Activated T-cell treated with anti-CD3 and anti-CD28 coated beads, Interleukin-2, amount 50 U/mL, for 4 hours (primary cell): ENCODE results near the gene FBLN1. TPM values are rescaled to one million over a fixed set of nuclear protein-coding genes. Genes with fewer than 3 reads are reported as not detected.
"Not testable (repeated sequence)": the region's sequence is repeated elsewhere in the genome, so short reads cannot be mapped to it uniquely, and the experiment has no call there.

ENCODE experiments used
- ATAC-seq, 2 donors: fragments of 200-7000 bp; cut with Tn5 transposase; one replicate each; pipeline ENCODE4 v1.10.0; 2021
- DNase-seq: peaks from one replicate; pipeline ENCODE4 v3.0.0-alpha.2; 2020
- H3K27me3 Mint-ChIP-seq: one replicate; pipeline ENCODE4 v1.8.0; 2021; ENCODE audit warnings: low read depth, mixed read lengths
- H3K36me3 Mint-ChIP-seq: one replicate; pipeline ENCODE4 v1.8.0; 2022; ENCODE audit warnings: mixed read lengths; ENCODE audit not compliant: insufficient read depth
- H3K4me1 Mint-ChIP-seq: one replicate; pipeline ENCODE4 v1.8.0; 2021; ENCODE audit warnings: low read depth, mixed read lengths
- H3K4me3 Mint-ChIP-seq: one replicate; pipeline ENCODE4 v1.8.0; 2021; ENCODE audit warnings: mild to moderate bottlenecking, moderate library complexity, mixed read lengths
- H3K9me3 Mint-ChIP-seq: one replicate; pipeline ENCODE4 v1.8.0; 2021; ENCODE audit warnings: mixed read lengths
- total RNA-seq, 3 donors: library from RNA; stranded (reverse); gene quantifications; one replicate each; pipeline ENCODE4 v1.2.1, GENCODE V29; 2021

The FBLN1 gene
- total RNA-seq, 3 donors from 2014 or later: 0.43 to 0.69 (median 0.46) TPM

DNA sequence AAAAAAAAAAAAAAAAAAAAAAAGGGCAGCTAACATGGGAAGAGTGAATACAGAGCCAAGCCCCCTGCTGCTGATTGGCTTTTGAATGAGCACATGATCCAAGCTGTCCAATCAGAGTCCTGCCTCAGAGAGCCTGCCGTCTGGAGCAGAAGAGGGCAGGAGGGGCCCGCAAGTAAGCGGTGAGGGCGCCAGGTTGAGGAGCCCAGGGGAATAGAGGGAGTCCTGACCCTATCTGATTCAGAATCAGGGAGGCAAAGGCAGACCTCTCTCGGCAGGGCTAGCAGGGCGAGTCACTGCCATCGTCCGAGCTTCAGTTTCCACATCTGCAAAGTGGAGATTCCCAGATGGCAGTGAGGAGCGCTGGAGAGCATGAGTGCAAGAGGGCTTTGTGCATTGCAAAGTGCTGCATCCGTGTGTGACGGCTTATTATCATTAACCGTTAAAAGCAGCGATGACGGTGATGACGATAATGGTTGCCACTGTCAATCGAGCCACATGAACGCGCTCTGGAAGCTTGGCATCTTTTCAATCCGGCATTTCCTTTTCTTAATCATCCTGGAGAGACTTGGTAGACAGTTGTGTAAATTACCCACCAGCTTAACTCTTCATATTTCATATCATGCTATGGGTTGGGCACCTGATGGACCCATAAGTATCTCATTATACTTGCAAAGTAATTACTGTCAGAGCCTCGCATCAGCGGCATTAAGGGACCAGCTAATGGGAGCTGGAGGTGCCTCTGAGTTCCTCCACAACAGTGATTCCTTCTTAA is 100.3 kb downstream of the FBLN1 start:
- H3K4me1 Mint-ChIP-seq: no peaks in the 10 kb centered on the region
- no peak for DNase-seq
- peaks cover 9% of the 10 kb centered on the region for H3K27me3 Mint-ChIP-seq
- ATAC-seq: no peak
- no peaks in the 10 kb centered on the region for H3K36me3 Mint-ChIP-seq
- no peak overlapping the region for H3K4me3 Mint-ChIP-seq
- H3K9me3 Mint-ChIP-seq: no peaks in the 10 kb centered on the region

DNA sequence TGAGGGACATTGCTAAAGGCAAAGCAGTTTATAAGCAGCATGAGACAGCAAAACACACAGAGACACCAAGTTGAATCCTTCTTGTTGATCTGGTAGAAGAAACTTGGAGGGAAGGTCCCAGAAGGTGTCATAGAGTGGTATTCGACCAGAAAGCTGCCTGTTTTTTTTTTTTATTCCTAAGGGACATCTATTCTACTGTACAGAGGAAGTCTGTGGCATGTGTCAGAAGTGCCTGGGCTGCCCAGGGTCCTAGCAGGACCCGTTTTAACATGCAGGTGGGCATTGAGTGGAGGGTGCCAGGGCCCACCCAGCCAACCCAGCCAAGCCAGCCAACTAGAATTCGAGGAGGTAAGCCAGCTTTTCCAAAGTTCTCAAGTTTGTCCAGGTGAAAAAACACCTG is 100.9 kb downstream of the FBLN1 start:
- Mint-ChIP-seq H3K36me3 (no peaks in the 10 kb centered on the region), H3K9me3 (no peaks in the 10 kb centered on the region), H3K4me1 (peaks cover 4% of the 10 kb centered on the region), H3K27me3 (peaks cover 9% of the 10 kb centered on the region), H3K4me3 (no peak overlapping the region)
- no peak for ATAC-seq
- no peak for DNase-seq

DNA sequence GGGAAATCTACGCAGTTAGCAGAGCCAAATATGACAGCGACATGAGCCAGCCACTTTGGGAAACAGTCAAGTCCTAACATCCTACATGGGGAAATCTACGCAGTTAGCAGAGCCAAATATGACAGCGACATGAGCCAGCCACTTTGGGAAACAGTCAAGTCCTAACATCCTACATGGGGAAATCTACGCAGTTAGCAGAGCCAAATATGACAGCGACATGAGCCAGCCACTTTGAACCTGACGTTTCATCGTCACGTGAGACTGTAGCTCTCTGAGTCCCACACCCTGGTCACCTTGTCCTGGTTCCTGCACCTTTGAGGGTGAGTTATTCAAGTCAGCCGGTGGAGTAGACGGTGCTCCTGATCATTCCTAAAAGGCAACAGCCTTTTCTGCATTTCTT is 105.4 kb downstream of the FBLN1 start:
- H3K4me1 Mint-ChIP-seq: peaks cover 12% of the 10 kb centered on the region
- H3K4me3 Mint-ChIP-seq, ATAC-seq, DNase-seq, H3K9me3 Mint-ChIP-seq, H3K36me3 Mint-ChIP-seq, H3K27me3 Mint-ChIP-seq: not testable (repeated sequence)

DNA sequence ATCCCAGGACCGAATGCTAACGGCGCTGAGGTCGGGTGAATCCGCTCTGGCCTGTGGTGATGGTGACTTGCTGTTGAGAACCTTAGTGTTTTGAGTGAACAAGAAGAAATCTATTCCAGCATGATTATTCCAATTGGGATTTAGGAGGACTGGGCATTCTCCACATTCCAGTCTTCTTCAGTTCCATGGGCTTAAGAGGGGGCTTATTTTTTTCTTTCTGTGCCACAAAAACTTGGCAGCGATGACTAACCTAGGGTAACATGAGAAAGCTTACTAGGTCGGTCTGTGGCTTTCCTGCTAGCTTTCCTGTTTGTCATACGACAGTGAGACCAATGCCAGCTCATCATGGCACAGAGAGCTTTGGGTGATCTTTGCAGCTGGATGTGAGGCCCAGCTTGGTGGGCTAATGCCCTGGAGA is 106.1 kb downstream of the FBLN1 start:
- H3K4me3 Mint-ChIP-seq: no peak overlapping the region
- H3K4me1 Mint-ChIP-seq: peaks cover 12% of the 10 kb centered on the region
- H3K9me3 Mint-ChIP-seq: no peaks in the 10 kb centered on the region
- DNase-seq (no peak), ATAC-seq (peak; percentile 57 to 69)
- H3K27me3 Mint-ChIP-seq: peaks cover 8% of the 10 kb centered on the region
- no peaks in the 10 kb centered on the region for H3K36me3 Mint-ChIP-seq

DNA sequence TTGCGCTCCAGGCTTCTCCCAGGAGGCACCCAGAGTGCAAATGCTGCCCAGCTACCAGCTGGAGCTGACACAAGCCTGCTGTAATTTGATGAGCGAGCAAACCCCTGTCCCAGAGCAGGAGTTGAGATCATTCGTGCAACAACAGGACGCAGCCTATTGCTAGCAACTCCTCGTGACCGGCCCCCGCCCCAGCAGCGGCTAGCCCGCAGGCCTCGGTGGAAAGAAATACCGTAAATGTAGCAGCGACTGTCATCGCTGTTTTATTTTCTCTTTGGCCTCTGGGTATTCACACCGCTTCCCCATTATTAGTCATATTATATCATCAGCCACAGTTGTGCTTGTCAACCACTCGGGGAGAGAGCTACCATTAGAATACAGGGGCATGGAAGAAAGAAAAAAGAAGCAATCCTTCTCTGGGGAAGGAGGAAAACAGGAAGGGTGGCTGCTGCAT is 109.8 kb downstream of the FBLN1 start:
- ATAC-seq: peak; percentile 34 to 60
- peaks cover 12% of the 10 kb centered on the region for H3K4me1 Mint-ChIP-seq
- no peaks in the 10 kb centered on the region for H3K36me3 Mint-ChIP-seq
- no peaks in the 10 kb centered on the region for H3K9me3 Mint-ChIP-seq
- DNase-seq: no peak
- peaks cover 7% of the 10 kb centered on the region for H3K27me3 Mint-ChIP-seq
- H3K4me3 Mint-ChIP-seq: peak overlapping the region; percentile 2

DNA sequence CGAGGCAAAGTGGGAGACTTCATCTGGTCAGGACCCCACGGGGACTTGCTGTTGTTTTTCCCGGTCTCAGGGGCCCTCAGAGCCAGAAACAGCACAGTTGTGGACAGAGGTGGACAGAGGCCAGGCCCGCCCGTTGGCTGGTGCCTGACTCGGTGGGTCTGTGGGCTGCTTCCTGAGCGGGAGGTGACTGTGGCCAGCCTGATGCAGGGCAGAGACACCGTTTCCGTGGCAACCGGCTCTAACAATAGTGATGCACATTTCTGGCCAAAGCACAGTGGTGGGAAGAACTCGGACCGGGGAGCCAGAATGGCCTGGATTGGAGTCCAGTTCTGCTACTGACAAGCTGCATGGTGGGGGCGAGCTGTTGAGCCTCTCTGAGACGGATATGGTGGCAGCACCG is 110.3 kb downstream of the FBLN1 start:
- Mint-ChIP-seq H3K4me3 (peak overlapping the region; percentile 2), H3K36me3 (no peaks in the 10 kb centered on the region)
- ATAC-seq: peak in 1 of 2 donors; percentile 10

DNA sequence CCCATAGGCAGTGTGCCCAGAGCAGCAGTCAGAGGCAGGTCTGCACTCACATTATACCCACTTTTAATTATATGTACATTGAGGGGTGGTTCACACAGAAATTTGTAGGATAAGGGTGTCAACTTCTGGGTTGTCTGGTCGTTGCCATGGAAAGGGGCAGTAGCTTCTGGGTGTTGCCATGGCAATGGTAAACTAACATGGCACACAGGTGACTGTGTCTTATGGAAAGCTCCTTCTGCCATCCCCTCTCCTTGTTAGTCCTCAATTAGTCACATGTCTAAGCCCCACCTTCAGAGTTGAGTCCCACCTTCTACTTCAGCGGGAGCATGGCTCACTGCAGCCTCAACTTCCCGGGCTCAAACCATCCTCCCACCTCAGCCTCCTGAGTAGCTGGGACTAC is 112.7 kb downstream of the FBLN1 start:
- no peak for DNase-seq
- H3K4me3 Mint-ChIP-seq: no peak overlapping the region
- H3K36me3 Mint-ChIP-seq: no peaks in the 10 kb centered on the region
- ATAC-seq: no peak
- H3K4me1 Mint-ChIP-seq: peaks cover 3% of the 10 kb centered on the region
- H3K27me3 Mint-ChIP-seq: peaks cover 10% of the 10 kb centered on the region
- H3K9me3 Mint-ChIP-seq: peaks cover 6% of the 10 kb centered on the region

More for the DNA sequence above, 110.3 kb downstream of the FBLN1 start:
- H3K27me3 Mint-ChIP-seq: peaks cover 7% of the 10 kb centered on the region
- H3K4me1 Mint-ChIP-seq: peaks cover 12% of the 10 kb centered on the region
- H3K9me3 Mint-ChIP-seq: no peaks in the 10 kb centered on the region
- DNase-seq: no peak

DNA sequence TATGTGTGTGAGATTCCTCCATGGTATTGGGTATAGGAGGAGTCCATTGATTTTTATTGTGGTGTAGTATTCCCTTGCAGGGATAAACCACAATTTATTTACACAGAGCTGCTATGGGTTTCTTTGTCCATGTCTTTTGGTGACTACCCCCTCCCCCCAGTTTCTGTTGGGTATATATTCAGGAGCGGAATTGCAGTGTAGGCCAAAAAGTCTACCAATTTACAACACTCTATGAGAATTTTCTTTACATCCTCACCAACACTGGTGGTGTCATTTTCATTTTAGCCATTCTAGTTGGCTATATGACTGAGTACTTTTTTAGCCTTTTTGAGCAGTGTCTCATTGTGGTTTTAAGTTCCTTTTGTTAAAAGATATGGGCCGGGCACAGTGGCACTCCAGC is 113.7 kb downstream of the FBLN1 start:
- peaks cover 7% of the 10 kb centered on the region for H3K27me3 Mint-ChIP-seq
- H3K4me3 Mint-ChIP-seq: no peak overlapping the region
- peaks cover 3% of the 10 kb centered on the region for H3K4me1 Mint-ChIP-seq
- DNase-seq (no peak), ATAC-seq (no peak)
- H3K9me3 Mint-ChIP-seq: peaks cover 6% of the 10 kb centered on the region
- H3K36me3 Mint-ChIP-seq: no peaks in the 10 kb centered on the region

DNA sequence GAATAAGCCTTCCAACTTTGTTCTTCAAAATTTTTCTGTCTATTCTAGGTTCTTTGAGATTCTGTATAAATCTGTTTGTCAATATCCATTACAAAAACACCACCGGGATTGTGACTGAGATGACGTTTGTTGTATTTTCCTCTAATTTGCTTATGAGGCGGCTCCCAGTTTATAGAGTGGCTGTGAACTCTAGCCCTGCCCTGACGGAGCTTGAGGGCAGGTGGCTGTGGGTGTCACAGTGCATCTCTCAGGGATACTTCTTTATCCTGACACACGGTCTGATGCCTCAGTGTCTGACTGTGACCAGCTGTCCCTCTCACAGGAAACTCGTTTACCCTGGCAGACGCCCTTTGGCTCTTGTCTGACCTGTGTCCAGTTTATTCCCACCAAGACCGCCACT is 115.3 kb downstream of the FBLN1 start:
- no peaks in the 10 kb centered on the region for H3K36me3 Mint-ChIP-seq
- H3K4me1 Mint-ChIP-seq: no peaks in the 10 kb centered on the region

DNA sequence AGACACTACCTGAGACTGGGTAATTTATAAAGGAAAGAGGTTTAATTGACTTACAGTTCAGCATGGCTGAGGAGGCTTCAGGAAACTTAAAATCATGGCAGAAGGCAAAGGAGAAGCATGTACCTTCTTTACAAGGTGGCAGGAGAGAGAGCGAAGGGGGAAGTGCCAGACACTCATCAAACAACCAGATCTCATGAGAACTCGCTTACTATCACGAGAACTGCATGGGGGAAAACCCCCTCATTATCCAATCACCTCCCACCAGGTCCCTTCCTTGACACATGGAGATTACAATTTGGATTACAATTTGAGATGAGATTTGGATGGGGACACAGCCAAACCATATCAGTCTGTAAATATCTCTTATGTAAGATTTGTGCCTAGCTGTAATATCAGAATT is 118.0 kb downstream of the FBLN1 start:
- no peak for ATAC-seq
- no peak overlapping the region for H3K4me3 Mint-ChIP-seq
- peaks cover 8% of the 10 kb centered on the region for H3K27me3 Mint-ChIP-seq
- no peak for DNase-seq
- no peaks in the 10 kb centered on the region for H3K36me3 Mint-ChIP-seq
- H3K9me3 Mint-ChIP-seq: peaks cover 6% of the 10 kb centered on the region
- no peaks in the 10 kb centered on the region for H3K4me1 Mint-ChIP-seq

More for the DNA sequence above, 115.3 kb downstream of the FBLN1 start:
- H3K27me3 Mint-ChIP-seq: peaks cover 5% of the 10 kb centered on the region
- H3K9me3 Mint-ChIP-seq: peaks cover 6% of the 10 kb centered on the region
- DNase-seq: no peak
- H3K4me3 Mint-ChIP-seq: no peak overlapping the region
- ATAC-seq: no peak

DNA sequence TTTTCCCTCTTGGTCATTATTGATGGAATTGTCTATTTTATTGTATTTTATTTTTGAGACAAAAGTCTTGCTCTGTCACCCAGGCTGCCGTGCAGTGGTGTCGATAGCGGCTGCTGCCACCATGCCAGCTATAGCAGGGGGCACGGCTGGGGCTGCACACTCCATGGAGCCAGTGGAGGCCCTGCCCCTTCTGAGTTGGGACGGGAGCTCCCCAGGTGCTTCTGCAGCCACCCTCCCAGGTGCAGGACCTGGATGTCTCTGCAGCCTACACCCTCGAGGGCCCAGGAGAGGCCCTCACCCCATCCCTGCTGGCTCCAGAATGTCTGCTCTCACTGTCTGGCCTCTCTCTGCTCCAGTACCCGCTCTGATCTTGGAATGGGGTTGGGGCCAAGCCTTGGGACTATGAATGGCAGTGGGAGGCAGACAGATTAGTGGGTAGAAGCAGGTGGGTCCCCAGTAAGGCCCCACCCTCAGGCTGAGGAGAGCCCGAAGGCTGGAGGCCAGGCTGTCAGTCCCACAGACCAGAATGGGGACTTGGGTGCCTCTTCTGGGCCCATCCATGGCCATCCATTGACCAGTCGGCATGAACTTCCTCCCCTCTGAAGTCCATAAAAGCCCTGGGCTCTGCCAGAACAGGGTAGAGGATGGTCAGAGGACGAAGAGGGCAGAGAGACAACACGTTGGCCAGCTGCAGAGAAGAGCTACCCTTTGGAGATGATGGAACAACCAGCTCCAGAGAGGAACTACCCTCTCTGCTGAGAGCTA is 119.3 kb downstream of the FBLN1 start:
- Mint-ChIP-seq H3K4me1 (no peaks in the 10 kb centered on the region), H3K4me3 (no peak overlapping the region), H3K9me3 (peaks cover 6% of the 10 kb centered on the region), H3K36me3 (no peaks in the 10 kb centered on the region), H3K27me3 (peaks cover 9% of the 10 kb centered on the region)
- ATAC-seq (no peak), DNase-seq (no peak)

DNA sequence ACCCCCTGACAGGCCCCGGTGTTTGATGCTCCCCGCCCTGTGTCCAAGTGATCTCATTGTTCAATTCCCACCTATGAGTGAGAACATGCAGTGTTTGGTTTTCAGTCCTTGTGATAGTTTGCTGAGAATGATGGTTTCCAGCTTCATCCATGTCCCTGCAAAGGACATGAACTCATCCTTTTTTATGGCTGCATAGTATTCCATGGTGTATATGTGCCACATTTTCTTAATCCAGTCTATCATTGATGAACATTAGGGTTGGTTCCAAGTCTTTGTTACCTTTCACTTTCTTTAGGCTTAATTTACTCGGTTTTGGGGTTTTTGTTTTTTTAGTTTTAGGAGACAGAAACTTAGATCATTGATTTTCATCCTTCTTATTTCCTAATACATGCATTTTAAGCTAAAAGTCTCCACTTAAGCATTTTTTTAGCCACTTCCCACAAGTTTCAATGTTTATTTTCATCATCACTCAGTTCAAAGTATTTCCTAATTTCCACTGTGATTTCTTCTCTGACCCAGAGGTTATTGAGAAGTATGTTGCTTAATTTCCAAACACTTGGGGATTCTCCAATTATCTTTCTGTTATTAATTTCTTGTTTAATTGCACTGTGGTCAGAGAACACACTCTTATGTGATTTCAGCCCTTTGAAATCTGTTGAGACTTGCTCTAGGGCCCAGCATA is 120.9 kb downstream of the FBLN1 start:
- H3K4me3 Mint-ChIP-seq, H3K36me3 Mint-ChIP-seq, H3K4me1 Mint-ChIP-seq: not testable (repeated sequence)

DNA sequence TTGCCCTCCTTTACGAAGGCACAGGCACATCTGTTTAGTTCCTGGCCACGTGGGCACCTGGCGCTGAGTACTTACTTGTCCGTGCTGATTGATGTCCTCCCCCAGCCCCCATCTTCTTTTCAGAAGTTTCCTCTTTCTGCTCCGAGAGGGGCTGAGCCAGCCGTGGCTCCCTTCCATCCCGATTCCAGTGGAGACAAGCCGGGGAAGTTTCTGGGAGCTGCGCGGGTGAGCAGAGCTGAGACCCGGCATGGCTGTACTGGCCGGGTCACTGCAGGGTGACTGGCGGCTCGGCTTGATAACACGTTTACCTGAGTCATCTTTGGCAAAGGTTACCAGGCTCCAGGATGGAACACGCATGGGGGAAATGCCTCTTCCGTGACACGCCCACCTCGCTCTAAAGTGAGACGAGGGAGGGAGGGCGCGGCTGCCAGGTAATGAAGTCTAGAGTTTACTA is 123.5 kb downstream of the FBLN1 start:
- Mint-ChIP-seq H3K4me3 (no peak overlapping the region), H3K36me3 (no peaks in the 10 kb centered on the region), H3K27me3 (peaks cover 31% of the 10 kb centered on the region), H3K4me1 (no peaks in the 10 kb centered on the region), H3K9me3 (no peaks in the 10 kb centered on the region)
- DNase-seq: no peak
- ATAC-seq: no peak

More for the DNA sequence above, 120.9 kb downstream of the FBLN1 start:
- DNase-seq, ATAC-seq, H3K9me3 Mint-ChIP-seq: not testable (repeated sequence)
- peaks cover 11% of the 10 kb centered on the region for H3K27me3 Mint-ChIP-seq

DNA sequence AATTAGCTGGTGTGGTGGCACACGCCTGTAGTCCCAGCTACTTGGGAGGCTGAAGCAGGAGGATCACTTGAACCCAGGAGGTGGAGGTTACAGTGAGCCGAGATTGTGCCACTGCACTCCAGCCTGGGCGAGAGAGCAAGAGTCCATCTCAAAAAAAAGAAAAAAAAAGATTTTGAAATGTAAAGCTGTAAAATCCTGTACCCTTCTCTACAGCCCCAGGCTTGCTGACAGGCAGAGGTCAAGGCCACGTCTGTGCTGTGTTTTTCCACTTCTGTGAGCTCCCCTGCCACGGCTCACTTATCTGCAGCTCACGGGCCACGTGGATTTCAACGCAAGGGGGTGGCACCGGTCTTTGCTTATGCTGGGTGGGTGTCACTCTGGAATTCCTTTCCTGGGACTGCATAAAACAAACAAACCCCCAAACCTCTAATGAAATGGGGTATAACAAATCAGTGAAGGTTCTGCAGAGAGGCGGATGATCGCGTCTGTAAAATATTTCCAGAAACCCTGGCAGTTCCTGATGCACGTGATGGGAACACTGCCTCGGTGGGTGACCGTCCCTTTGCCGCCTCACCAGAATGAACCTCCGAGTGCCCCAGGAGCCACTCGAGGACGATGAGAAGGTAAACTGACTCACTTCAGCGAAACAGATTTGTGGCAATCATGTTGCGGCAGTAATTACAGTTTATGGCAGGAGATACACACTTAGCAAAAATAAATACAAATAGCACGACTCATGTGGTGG is 125.0 kb downstream of the FBLN1 start:
- Mint-ChIP-seq H3K4me1 (no peaks in the 10 kb centered on the region), H3K9me3 (no peaks in the 10 kb centered on the region), H3K27me3 (peaks cover 45% of the 10 kb centered on the region), H3K36me3 (no peaks in the 10 kb centered on the region), H3K4me3 (no peak overlapping the region)
- DNase-seq (no peak), ATAC-seq (no peak)
